Pons (tissue), 1 donor: ENCODE data around the gene GPX4.
A peak's percentile ranks its signal among the peaks of the same experiment; 100 is the strongest.

ENCODE experiments used
- DNase-seq: peaks from one replicate; pipeline ENCODE4 v3.0.0-alpha.2; 2016; ENCODE audit warnings: low spot score

Gene GPX4, protein sequence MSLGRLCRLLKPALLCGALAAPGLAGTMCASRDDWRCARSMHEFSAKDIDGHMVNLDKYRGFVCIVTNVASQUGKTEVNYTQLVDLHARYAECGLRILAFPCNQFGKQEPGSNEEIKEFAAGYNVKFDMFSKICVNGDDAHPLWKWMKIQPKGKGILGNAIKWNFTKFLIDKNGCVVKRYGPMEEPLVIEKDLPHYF

DNA sequence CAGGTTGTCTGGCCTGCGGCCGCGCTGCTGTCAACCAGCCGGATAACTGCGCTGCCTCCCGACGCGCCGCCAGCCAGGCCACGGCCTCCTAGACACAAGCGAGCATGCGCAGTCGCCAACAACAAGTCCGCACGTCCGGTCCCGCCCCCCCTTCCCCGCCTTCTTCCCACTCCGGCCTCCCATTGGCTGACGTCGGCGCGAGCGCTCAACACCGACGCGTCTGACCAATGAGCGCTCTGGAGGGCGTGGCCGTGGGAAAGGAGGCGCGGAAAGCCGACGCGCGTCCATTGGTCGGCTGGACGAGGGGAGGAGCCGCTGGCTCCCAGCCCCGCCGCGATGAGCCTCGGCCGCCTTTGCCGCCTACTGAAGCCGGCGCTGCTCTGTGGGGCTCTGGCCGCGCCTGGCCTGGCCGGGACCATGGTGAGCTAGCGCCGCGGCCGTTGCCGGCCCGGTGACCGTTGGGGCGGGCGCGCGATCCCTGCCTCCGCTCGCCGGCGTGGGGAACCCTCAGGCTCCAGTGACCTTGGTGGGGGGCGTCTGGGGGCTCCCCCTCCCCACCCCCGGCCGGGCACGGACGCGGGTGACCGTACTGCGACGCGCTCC lies at the start of gene GPX4:
Gene GPX4, plus strand, starts transcription at position 287 of the 603 bp plus-strand sequence. Its CDS starts 50 bp downstream, at position 337.
- peak; percentile 99 for DNase-seq

DNA sequence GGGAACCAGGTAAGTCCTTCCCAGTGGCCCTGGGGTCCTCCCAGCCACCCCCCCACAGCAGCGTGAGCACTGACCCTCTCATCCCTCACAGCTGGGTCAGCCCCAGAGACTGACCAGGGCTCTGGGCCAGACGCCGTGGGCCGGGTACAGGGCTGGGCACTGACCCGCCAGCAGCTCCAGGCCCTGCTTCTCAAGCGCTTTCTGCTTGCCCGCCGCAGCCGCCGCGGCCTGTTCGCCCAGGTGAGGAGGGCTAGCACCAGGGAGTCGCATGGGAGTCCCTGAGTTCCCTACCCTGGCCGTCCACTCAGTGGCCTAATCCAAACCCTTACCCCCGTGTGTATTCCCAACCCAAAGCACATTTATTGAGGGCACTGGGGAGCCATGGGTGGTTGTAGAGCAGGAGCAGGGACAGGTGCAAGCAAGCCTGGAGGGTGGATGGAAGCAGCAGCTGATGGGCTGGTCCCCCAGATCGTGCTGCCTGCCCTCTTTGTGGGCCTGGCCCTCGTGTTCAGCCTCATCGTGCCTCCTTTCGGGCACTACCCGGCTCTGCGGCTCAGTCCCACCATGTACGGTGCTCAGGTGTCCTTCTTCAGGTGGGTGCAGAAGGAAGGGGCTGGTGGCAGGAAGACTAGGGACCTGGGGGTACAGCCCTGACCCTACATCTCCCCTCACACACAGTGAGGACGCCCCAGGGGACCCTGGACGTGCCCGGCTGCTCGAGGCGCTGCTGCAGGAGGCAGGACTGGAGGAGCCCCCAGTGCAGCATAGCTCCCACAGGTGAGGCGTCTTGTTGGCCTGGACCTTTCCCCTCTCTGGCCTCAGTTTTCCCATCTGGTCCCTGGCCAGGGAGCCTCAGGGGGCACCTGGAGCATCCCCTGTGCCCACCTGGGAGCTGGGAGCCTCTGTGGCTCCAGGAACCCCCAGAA lies 49.4 kb upstream of the GPX4 start:
- no peak for DNase-seq

DNA sequence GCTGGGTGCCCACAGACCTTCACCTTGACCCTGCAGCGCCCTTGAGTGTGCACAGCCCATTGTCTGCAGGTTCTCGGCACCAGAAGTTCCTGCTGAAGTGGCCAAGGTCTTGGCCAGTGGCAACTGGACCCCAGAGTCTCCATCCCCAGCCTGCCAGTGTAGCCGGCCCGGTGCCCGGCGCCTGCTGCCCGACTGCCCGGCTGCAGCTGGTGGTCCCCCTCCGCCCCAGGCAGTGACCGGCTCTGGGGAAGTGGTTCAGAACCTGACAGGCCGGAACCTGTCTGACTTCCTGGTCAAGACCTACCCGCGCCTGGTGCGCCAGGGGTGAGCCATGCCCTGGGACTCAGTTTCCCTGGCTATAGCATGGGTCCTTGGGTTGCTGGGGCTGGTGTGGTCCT lies 48.8 kb upstream of the GPX4 start:
- DNase-seq, result no peak

DNA sequence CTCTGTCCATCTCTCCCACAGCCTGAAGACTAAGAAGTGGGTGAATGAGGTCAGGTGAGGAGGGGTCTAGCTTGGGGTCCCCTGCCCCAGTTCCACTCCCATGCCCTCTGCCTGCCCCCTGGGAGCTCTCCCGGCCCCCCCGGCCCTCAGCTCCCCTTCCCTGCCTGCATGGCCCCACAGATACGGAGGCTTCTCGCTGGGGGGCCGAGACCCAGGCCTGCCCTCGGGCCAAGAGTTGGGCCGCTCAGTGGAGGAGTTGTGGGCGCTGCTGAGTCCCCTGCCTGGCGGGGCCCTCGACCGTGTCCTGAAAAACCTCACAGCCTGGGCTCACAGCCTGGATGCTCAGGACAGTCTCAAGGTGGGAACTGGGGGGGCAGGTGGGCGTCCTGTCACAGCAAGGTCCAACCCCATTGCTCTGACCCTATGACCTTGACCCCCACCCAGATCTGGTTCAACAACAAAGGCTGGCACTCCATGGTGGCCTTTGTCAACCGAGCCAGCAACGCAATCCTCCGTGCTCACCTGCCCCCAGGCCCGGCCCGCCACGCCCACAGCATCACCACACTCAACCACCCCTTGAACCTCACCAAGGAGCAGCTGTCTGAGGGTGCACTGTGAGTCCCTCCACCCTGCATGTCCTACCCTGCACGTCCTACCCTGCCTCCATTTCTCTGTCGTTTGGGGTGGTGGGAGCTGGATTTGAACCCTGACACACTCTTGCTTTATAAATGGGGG lies 47.7 kb upstream of the GPX4 start:
- no peak for DNase-seq

DNA sequence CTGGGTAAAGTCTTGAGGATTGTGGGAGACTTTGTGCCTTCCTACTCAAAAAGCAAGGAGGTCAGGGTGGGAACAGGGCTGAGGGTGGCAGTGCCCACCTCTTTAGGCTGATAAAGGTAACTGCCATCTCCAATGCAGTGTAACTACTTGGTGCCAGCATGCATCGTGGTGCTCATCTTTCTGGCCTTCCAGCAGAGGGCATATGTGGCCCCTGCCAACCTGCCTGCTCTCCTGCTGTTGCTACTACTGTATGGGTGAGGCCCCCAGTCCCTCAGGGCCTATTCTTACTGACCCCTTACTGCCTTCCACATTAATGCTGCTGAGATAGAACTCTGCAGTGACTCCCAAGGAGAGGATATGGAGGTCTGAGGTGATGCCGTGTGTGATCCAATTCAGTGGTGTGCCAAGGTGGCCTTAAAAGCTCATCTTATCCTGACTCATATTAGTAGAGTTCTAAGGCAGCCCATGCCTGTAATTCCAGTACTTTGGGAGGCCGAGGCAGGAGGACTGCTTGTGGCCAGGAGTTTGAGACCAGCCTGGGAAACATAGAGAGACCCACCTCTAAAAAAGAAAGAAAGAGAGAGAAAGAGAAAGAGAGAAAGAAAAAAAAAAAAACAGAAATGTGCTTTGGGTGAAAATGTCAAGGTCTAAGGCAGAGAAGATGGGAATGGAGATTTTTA lies 46.5 kb upstream of the GPX4 start:
- DNase-seq, result no peak

DNA sequence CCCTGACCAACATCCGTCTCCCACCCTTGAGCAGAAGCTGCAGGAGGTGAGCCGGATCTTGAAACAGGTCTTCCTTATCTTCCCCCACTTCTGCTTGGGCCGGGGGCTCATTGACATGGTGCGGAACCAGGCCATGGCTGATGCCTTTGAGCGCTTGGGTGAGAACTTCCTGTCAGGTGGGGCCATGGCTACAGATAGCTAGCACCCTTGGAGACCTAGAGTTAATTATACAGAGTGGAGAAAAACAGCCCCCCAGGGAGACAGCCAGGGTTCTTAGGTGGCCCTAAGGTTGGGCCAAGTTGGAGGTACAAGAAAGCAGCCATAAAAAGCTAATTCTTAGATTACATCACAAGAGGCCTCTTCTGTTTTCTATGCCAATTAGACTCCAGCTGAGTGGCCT lies 45.7 kb upstream of the GPX4 start:
- no peak for DNase-seq

DNA sequence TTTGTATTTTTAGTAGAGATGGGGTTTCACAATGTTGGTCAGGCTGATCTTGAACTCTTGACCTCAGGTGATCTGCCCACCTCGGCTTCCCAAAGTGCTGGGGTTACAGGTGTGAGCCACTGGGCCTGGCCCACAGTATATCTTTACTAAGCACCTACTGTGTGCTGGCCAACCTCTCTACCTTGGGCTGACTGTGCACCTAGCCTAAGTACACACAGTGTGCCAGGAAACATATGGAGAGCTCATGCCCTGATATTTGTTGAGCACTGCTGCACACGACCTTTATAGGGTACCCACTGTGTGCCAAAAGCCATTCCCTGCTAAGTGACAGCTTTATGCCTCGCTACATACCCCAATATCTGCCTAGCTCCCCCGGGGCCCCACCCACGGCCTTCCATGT lies 43.1 kb upstream of the GPX4 start:
- no peak for DNase-seq

DNA sequence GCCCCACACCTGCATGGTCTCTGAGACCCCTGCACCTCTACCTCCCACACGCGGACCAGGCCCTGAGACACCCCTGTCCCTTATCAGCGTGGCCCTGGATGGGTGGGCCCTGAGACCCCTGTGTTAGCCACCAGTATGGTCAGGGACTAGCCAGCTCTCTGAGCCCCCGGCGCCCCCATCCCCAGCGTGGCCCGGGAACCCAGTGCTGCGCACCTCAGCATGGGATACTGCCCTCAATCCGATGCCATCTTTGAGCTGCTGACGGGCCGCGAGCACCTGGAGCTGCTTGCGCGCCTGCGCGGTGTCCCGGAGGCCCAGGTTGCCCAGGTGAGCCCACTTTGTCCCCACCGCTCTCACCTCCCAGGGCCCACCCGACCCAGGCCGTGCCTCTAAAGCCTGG lies 41.8 kb upstream of the GPX4 start:
- DNase-seq, result no peak

DNA sequence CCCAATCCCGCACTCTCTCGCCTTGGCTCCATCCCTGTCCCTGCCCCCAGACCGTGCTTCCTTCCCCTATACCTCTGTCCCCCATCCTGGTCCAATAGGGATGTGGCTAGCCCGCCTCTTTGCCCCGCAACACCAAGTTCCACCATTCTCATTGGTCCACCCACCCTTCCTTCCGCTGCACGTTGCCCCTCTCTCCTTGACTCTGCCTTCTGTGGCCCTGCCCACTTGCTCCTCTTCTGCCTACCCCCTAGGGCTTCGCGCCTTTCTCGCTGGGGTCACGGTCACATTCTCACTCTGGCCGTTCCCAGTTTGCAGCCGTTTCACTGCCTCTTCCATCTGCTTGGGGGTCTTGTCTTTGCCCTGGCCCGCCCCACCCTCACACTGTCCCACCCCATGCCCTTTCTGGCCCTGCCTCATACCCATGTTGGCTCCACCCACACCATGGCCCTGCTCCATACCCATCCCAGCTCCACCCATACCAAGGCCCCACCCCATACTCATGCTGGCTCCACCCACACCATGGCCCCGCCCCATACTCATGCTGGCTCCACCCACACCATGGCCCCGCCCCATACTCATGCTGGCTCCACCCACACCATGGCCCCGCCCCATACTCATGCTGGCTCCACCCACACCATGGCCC lies 41.3 kb upstream of the GPX4 start:
- DNase-seq, result no peak

DNA sequence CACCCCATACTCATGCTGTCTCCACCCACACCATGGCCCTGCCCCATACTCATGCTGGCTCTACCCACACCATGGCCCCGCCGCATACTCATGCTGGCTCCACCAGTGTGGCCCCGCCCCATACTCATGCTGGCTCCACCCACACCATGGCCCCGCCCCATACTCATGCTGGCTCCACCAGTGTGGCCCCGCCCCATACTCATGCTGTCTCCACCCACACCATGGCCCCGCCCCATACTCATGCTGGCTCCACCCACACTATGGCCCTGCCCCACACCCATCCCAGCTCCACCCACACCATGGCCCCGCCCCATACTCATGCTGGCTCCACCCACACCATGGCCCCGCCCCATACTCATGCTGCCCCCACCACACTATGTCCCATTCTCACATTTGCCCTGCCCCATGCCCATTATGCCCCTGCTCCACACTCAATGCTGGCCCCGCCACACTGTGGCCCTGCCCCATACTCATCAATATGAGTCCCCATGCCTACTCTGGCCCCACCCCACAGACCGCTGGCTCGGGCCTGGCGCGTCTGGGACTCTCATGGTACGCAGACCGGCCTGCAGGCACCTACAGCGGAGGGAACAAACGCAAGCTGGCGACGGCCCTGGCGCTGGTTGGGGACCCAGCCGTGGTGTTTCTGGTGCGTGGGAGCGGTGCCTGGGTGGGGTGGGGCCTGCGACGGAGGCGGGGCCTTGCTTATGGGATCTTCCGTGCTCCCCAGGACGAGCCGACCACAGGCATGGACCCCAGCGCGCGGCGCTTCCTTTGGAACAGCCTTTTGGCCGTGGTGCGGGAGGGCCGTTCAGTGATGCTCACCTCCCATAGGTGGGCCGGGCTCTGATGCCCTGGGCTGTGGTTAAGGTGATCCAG lies 40.5 kb upstream of the GPX4 start:
- DNase-seq, result no peak

DNA sequence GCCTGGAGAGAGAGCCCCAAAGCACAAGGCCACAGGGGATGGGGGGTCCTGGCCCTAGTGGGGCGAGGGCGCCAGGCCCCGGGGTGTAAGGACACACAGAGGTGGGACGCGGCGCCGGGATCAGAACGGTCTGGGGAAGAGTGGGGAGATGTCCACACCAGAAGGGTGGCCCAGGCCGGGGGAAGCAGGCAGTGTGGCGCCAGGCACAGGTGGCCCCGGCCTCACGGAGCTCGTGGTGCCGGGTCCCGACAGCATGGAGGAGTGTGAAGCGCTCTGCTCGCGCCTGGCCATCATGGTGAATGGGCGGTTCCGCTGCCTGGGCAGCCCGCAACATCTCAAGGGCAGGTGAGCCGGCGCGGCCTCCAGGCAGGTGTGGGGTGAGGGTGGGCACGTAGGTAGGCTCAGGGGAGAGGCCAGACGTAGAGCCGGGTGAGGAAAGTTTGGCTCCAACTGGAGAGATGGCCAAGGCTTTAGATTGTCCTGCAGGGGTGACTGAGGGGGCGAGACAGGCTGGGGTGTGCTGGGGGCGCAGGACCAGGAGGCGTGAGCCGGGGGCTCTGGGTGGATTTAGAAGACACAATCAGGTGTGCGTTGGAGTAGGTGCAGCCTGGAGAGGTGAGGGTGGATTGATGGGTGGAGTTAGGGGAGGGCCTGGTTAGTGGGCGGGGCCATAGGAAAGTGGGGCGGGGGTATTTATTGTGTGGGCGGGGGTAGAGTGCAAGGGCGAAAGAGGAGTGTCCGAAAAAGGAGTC lies 39.7 kb upstream of the GPX4 start:
- no peak for DNase-seq

DNA sequence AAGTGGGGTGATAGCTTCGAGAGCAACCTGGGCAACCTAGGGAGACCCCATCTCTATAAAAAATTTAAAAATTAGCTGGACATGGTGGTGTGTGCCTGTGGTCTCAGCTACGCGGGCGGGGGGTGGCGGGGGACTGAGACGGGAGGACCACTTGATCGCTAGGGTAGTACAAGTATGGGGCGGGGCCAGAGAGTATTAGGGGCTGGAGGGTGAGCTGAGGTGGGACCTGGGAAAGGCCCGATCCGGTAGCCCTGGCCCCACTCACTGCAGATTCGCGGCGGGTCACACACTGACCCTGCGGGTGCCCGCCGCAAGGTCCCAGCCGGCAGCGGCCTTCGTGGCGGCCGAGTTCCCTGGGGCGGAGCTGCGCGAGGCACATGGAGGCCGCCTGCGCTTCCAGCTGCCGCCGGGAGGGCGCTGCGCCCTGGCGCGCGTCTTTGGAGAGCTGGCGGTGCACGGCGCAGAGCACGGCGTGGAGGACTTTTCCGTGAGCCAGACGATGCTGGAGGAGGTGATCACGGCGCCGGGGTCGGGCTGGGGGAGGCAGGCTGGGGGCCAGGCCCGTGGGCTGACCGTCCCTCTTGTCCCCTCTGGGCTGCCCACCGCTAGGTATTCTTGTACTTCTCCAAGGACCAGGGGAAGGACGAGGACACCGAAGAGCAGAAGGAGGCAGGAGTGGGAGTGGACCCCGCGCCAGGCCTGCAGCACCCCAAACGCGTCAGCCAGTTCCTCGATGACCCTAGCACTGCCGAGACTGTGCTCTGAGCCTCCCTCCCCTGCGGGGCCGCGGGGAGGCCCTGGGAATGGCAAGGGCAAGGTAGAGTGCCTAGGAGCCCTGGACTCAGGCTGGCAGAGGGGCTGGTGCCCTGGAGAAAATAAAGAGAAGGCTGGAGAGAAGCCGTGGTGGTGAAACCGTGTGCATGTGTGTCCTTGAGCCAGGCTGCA lies 38.9 kb upstream of the GPX4 start:
- DNase-seq, result no peak

DNA sequence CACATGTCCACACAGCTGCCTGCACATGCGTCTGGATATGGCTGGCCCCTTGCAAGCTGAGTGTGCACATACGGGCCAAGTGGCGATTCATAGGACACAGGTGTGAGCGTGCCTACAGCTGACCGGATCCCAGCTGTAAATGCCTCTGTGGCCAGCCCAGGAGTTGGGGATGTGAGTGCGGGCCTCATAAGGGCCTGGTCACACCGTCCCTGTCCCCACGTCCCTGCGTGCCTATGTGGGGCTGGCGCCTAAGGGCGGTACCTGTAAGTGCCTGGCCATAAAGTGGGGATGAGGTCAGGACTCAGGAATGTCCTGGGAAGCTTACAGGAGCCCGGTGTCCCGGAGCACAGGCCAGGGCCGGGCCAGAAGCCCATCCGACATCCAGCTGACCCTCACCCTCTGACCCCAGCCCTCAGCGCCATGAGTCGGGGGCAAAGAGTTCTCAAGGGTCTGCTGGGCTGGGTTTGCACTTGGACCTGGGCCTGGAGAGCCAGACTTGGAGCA lies 38.1 kb upstream of the GPX4 start:
- no peak for DNase-seq

DNA sequence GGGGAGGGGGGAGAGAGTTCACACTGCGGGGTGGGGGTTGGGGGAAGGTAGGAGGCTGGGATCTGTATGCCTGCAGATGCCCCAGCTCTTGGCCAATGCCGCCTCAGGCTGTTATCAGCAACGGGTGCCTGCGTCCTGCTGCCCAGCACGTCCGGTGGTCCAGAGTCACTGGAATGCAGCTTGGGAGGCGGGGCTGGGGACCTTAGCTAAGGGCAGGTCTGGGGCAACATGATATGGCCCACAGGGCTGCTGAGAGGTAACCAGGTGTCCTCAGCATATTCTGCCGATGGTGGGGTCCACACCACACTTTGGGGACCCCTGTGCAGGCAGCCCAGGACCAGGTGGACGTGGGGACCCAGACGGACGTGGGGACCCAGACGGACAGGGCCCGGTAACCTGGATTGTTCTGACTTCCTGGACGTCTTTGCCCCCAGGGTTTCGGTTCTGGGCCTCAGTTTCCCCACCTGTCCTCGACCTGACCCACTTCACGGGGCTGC lies 37.5 kb upstream of the GPX4 start:
- DNase-seq, result no peak

DNA sequence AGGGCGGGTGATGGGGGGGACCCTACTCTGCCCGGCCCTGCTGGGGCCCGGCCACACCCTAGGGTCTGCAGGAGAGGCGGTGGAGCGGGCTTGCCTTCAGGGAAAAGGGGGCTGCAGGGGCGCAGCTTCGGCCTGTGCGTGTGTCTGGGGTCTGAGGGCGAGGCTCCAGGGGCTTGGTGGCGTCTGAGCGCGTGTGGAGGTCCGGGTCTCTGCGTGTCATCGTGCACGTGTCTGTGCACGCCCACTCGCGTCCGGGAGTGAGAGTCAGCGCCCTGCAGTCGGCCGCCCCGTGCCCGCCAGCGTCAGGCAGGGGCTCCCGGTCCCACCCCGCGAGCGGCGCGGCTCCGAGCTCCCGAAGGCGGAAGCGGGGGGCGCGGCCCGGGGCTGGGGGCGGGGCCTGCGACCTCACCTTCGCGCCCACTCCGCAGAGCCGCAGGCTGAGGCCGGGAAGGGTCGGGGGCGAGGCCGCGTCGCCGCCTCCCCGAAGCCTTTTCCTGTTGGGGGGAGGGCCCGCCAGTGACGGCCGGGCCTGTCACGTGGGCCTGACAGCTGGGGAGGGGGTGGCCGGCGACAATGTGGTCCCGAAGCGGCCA lies 37.0 kb upstream of the GPX4 start, which contains the start of gene ARHGAP45:
Gene ARHGAP45, plus strand, starts transcription at position 420 of the 593 bp plus-strand sequence. CDS start 239 bp downstream, outside the sequence.
- DNase-seq, result no peak

DNA sequence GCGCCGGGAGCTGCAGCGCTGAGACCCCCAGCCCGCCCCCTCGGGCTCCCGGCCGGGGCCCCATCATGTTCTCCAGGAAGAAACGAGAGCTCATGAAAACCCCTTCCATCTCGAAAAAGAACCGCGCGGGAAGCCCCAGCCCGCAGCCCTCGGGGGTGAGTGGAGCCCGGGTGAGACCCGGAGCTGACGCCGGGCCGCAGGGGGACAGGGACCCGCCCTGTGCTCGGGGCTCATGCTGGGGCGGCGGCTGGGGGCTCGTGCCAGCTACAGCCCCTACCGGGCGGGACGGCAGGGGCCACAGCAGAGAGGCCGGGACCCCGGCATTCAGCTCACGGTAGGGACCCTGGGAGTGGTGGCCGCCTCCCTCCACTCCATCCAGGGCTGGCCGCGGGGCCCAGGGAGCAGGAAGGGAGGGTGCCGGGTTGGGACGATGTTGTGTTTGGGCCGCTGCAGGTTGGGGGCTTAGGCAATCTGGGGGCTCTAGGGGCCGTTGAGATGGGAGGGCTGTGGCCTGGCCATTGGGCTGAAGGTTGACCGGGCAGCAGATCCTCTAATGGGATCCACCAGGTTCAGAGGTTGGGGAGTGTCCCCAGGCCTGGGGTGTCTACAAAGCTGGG lies 36.3 kb upstream of the GPX4 start:
- DNase-seq, result no peak
